HS-27A (cell line): ENCODE results near the gene MEIKIN.

Experiments
- DNase-seq: peaks from one replicate; pipeline ENCODE4 v3.0.0-alpha.2; 2012; ENCODE audit warnings: low read depth, missing footprints

The MEIKIN gene

GRCh38 chr5:131945551-131946168 lies at the start of gene MEIKIN:
Gene MEIKIN, minus strand, starts transcription at chr5:131945663. Its CDS starts 158 bp downstream, at chr5:131945505.
- DNase-seq: no peak

GRCh38 chr5:131994533-131995226 lies 49.2 kb upstream of the MEIKIN start:
- no peak for DNase-seq

- DNase-seq: no peak
Observed at GRCh38 chr5:131994090-131994489, 48.6 kb upstream of the MEIKIN start.

GRCh38 chr5:131993676-131994075 lies 48.2 kb upstream of the MEIKIN start:
- DNase-seq: no peak

- DNase-seq: no peak
Observed at GRCh38 chr5:131992370-131992769, 46.9 kb upstream of the MEIKIN start.

- no peak for DNase-seq
Observed at GRCh38 chr5:131991593-131992324, 46.3 kb upstream of the MEIKIN start.

- no peak for DNase-seq
Observed at GRCh38 chr5:131990716-131991115, 45.3 kb upstream of the MEIKIN start.

- DNase-seq: no peak
Observed at GRCh38 chr5:131988601-131989000, 43.1 kb upstream of the MEIKIN start.

- no peak for DNase-seq
Observed at GRCh38 chr5:131987251-131987650, 41.8 kb upstream of the MEIKIN start.

- DNase-seq: no peak
Observed at GRCh38 chr5:131986161-131986912, 40.9 kb upstream of the MEIKIN start.

GRCh38 chr5:131984956-131985665 lies 39.6 kb upstream of the MEIKIN start:
- no peak for DNase-seq

GRCh38 chr5:131983244-131983771 lies 37.8 kb upstream of the MEIKIN start:
- no peak for DNase-seq

- DNase-seq: no peak
Observed at GRCh38 chr5:131981516-131981915, 36.1 kb upstream of the MEIKIN start.

- no peak for DNase-seq
Observed at GRCh38 chr5:131980696-131981095, 35.2 kb upstream of the MEIKIN start.

- DNase-seq: no peak
Observed at GRCh38 chr5:131979816-131980215, 34.4 kb upstream of the MEIKIN start.

- DNase-seq: no peak
Observed at GRCh38 chr5:131977212-131977604, 31.7 kb upstream of the MEIKIN start.

- no peak for DNase-seq
Observed at GRCh38 chr5:131976414-131977211, 31.1 kb upstream of the MEIKIN start.

GRCh38 chr5:131974956-131975726 lies 29.7 kb upstream of the MEIKIN start:
- DNase-seq: no peak

- no peak for DNase-seq
Observed at GRCh38 chr5:131974622-131974955, 29.1 kb upstream of the MEIKIN start.

- no peak for DNase-seq
Observed at GRCh38 chr5:131974016-131974415, 28.6 kb upstream of the MEIKIN start.
